Measurements from ENCODE around the gene C1orf174.

DNA sequence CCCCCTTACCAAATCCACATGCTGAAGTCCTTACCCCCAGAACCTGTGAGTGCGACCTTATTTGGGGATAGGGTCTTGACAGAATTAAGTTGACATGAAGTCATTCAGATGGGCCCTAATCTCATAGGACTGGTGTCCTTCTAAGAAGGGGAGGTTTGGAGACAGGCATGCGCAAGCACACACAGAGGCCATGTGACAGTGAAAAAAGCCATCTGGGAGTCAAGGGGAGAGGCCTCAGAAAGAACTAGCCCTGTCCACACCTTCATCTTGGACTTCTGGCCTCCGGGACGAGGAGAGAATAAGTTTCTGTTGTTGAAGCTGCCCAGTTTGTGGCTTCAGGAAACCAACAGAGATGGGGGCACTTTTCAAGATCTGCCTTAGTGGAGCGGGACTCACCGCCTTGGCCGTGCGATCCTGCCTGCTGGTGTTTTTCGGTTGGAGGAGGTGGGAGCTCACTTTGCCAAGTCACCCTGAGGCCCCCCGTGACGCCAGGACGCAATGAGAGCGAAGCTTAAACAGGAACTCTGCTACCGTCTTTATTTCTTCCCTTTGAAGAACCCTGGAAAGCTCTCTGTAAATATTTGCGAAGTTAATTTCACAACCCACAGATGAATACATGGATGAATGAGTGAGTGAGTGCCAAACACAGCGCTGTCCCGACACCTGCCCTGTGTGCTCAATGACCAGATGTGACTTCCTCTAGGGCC lies 42.5 kb upstream of the C1orf174 start:
- TF ChIP-seq KDM1A (CRISPR knock-in tag; IDR thresholded peaks at IDR 0.05) (no peak), SMAD9 (CRISPR knock-in tag; IDR thresholded peaks at IDR 0.05) (no peak), JUND (CRISPR knock-in tag; IDR thresholded peaks at IDR 0.05) (no peak), CBX5 (CRISPR knock-in tag; IDR thresholded peaks at IDR 0.05; ENCODE audit: borderline replicate concordance) (no peak), CHCHD3 (CRISPR knock-in tag; IDR thresholded peaks at IDR 0.05) (no peak)
- TF ChIP-seq, protein P1, sequence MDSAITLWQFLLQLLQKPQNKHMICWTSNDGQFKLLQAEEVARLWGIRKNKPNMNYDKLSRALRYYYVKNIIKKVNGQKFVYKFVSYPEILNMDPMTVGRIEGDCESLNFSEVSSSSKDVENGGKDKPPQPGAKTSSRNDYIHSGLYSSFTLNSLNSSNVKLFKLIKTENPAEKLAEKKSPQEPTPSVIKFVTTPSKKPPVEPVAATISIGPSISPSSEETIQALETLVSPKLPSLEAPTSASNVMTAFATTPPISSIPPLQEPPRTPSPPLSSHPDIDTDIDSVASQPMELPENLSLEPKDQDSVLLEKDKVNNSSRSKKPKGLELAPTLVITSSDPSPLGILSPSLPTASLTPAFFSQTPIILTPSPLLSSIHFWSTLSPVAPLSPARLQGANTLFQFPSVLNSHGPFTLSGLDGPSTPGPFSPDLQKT (CRISPR knock-in tag; IDR thresholded peaks at IDR 0.05; ENCODE audit: borderline replicate concordance), result no peak
- TF ChIP-seq, protein P2, sequence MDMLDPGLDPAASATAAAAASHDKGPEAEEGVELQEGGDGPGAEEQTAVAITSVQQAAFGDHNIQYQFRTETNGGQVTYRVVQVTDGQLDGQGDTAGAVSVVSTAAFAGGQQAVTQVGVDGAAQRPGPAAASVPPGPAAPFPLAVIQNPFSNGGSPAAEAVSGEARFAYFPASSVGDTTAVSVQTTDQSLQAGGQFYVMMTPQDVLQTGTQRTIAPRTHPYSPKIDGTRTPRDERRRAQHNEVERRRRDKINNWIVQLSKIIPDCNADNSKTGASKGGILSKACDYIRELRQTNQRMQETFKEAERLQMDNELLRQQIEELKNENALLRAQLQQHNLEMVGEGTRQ (IDR thresholded peaks at IDR 0.05; ENCODE audit: low read depth, low read length), result no peak
- TF ChIP-seq, protein P2 (CRISPR knock-in tag; IDR thresholded peaks at IDR 0.05; ENCODE audit: borderline replicate concordance), result no peak
- TF ChIP-seq, protein P3, sequence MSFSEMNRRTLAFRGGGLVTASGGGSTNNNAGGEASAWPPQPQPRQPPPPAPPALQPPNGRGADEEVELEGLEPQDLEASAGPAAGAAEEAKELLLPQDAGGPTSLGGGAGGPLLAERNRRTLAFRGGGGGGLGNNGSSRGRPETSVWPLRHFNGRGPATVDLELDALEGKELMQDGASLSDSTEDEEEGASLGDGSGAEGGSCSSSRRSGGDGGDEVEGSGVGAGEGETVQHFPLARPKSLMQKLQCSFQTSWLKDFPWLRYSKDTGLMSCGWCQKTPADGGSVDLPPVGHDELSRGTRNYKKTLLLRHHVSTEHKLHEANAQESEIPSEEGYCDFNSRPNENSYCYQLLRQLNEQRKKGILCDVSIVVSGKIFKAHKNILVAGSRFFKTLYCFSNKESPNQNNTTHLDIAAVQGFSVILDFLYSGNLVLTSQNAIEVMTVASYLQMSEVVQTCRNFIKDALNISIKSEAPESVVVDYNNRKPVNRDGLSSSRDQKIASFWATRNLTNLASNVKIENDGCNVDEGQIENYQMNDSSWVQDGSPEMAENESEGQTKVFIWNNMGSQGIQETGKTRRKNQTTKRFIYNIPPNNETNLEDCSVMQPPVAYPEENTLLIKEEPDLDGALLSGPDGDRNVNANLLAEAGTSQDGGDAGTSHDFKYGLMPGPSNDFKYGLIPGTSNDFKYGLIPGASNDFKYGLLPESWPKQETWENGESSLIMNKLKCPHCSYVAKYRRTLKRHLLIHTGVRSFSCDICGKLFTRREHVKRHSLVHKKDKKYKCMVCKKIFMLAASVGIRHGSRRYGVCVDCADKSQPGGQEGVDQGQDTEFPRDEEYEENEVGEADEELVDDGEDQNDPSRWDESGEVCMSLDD (CRISPR knock-in tag; IDR thresholded peaks at IDR 0.05; ENCODE audit: borderline replicate concordance), result no peak
- TF ChIP-seq, protein P4, sequence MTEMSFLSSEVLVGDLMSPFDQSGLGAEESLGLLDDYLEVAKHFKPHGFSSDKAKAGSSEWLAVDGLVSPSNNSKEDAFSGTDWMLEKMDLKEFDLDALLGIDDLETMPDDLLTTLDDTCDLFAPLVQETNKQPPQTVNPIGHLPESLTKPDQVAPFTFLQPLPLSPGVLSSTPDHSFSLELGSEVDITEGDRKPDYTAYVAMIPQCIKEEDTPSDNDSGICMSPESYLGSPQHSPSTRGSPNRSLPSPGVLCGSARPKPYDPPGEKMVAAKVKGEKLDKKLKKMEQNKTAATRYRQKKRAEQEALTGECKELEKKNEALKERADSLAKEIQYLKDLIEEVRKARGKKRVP (CRISPR knock-in tag; IDR thresholded peaks at IDR 0.05), result no peak
- TF ChIP-seq, protein P5, sequence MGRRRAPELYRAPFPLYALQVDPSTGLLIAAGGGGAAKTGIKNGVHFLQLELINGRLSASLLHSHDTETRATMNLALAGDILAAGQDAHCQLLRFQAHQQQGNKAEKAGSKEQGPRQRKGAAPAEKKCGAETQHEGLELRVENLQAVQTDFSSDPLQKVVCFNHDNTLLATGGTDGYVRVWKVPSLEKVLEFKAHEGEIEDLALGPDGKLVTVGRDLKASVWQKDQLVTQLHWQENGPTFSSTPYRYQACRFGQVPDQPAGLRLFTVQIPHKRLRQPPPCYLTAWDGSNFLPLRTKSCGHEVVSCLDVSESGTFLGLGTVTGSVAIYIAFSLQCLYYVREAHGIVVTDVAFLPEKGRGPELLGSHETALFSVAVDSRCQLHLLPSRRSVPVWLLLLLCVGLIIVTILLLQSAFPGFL (CRISPR knock-in tag; IDR thresholded peaks at IDR 0.05), result no peak
